Mucosa of descending colon (tissue), 3 donors: ENCODE results near the gene CDC123. TPM values are rescaled to one million over a fixed set of nuclear protein-coding genes. Genes with fewer than 3 reads are reported as not detected.
A peak's percentile ranks its signal among the peaks of the same experiment; 100 is the strongest.

Source experiments
- ATAC-seq: fragments of 200-7000 bp; cut with Tn5 transposase; one replicate; pipeline ENCODE4 v1.9.1; 2020; ENCODE audit warnings: mild to moderate bottlenecking, moderate library complexity
- DNase-seq, 3 donors: peaks; one replicate each; pipeline ENCODE4 v3.0.0-alpha.2; 2020
- H3K36me3 ChIP-seq: fragments of 200-600 bp; one replicate; pipeline ENCODE4 v1.8.0; 2021; ENCODE audit warnings: low read depth, mild to moderate bottlenecking
- H3K4me1 ChIP-seq: fragments of 200-600 bp; one replicate; pipeline ENCODE4 v1.8.0; 2021; ENCODE audit warnings: low read depth, mild to moderate bottlenecking
- H3K4me3 ChIP-seq: fragments of 200-600 bp; one replicate; pipeline ENCODE4 v1.8.0; 2021; ENCODE audit warnings: mild to moderate bottlenecking
- H3K9me3 ChIP-seq: fragments of 200-600 bp; one replicate; pipeline ENCODE4 v1.8.0; 2021; ENCODE audit warnings: mild to moderate bottlenecking
- CTCF ChIP-seq: fragments of 200-600 bp; IDR thresholded peaks from one replicate; pipeline ENCODE4 v1.8.0; 2022; ENCODE audit warnings: antibody characterized with exemption, mild to moderate bottlenecking
- intact Hi-C, 2 donors: fragments of 100-400 bp; cut with DNase I in 1 of 2; cut with micrococcal nuclease in 1 of 2; formaldehyde crosslinking; loops; one replicate each; pipeline versions ENCODE4 v1.11.0 to v1.11.1; 2022; cut with DNase I, micrococcal nuclease
- total RNA-seq, 3 donors: library from RNA; stranded (reverse); fragmentation: NEBNext Ultra II Directional in 2 of 3; extraction: Animal tissue kit (Norgen Biotek cat#: 25700) in 2 of 3; gene quantifications; one replicate each; pipeline versions ENCODE4 v1.2.1 to v1.2.4, GENCODE V29; 2021 to 2023
- donor health status: DM: no; HTN: no; CAD: no; lungs with moderate emphysema.
- donor health status: DM: no; HTN: no; CAD: no.
- donor health status: DM: no; HTN: yes; CAD: no.

Gene CDC123
- total RNA-seq, 3 donors from 2014 or later, result 40.5 to 66.1 (median 48.4) TPM

GRCh38 chr10:12194752-12195271, 1.2 kb upstream of the CDC123 start:
- no peaks in the 10 kb centered on the region for H3K36me3 ChIP-seq
- peak; percentile 39 for ATAC-seq
- intact Hi-C loops, result no loop called here
- no peaks in the 10 kb centered on the region for H3K9me3 ChIP-seq
- peak overlapping the region; percentile 70 for H3K4me3 ChIP-seq
- peaks cover 25% of the 10 kb centered on the region for H3K4me1 ChIP-seq
- no peak for TF ChIP-seq CTCF
- DNase-seq, result peak; percentile 49 to 66 (median 63)

- intact Hi-C loops, result no loop called here
- DNase-seq (no peak), ATAC-seq (no peak)
- Histone ChIP-seq H3K4me1 (peaks cover 25% of the 10 kb centered on the region), H3K4me3 (peak overlapping the region; percentile 70), H3K9me3 (no peaks in the 10 kb centered on the region), H3K36me3 (no peaks in the 10 kb centered on the region)
- no peak for TF ChIP-seq CTCF
These were observed 746 bp upstream of the CDC123 start for GRCh38 chr10:12195281-12195602.

GRCh38 chr10:12196531-12197211, 683 bp downstream of the CDC123 start:
- peaks cover 25% of the 10 kb centered on the region for H3K4me1 ChIP-seq
- H3K9me3 ChIP-seq, result no peaks in the 10 kb centered on the region
- no peaks in the 10 kb centered on the region for H3K36me3 ChIP-seq
- no peak for TF ChIP-seq CTCF
- H3K4me3 ChIP-seq, result peak overlapping the region; percentile 70
- ATAC-seq (no peak), DNase-seq (no peak)
- intact Hi-C loops, result no loop called here

GRCh38 chr10:12198156-12198555, 2.2 kb downstream of the CDC123 start:
- Histone ChIP-seq H3K4me1 (peaks cover 25% of the 10 kb centered on the region), H3K36me3 (no peaks in the 10 kb centered on the region), H3K4me3 (no peak overlapping the region), H3K9me3 (no peaks in the 10 kb centered on the region)
- DNase-seq (no peak), ATAC-seq (no peak)
- no peak for TF ChIP-seq CTCF
- intact Hi-C loops, result no loop called here

- Histone ChIP-seq H3K4me1 (peaks cover 13% of the 10 kb centered on the region), H3K4me3 (no peak overlapping the region), H3K36me3 (no peaks in the 10 kb centered on the region), H3K9me3 (no peaks in the 10 kb centered on the region)
- DNase-seq (no peak), ATAC-seq (no peak)
- intact Hi-C loops, result no loop called here
- no peak for TF ChIP-seq CTCF
These were observed 4.9 kb downstream of the CDC123 start for GRCh38 chr10:12200850-12201249.
